B cell (primary cell): Measurements from ENCODE around the gene PPP1R2C. TPM values are rescaled to one million over a fixed set of nuclear protein-coding genes. Genes with fewer than 3 reads are reported as not detected.

Source experiments
- ATAC-seq: fragments of 200-7000 bp; cut with Tn5 transposase; one replicate; pipeline ENCODE4 v1.10.0; 2021; ENCODE audit warnings: low read depth, mild to moderate bottlenecking, moderate number of reproducible peaks, moderate library complexity
- CTCF ChIA-PET: fragments of 350-600 bp; sonication (Branson Sonifier 250); formaldehyde crosslinking; loops from one replicate; lab custom pipeline; 2021; ENCODE audit warnings: antibody characterized with exemption, inconsistent platforms; lab: Charles Lee
- POLR2A ChIA-PET: fragments of 350-600 bp; sonication (Branson Sonifier 250); formaldehyde crosslinking; loops from one replicate; lab custom pipeline; 2021; ENCODE audit warnings: antibody characterized with exemption; lab: Charles Lee
- DNase-seq: peaks from one replicate; pipeline ENCODE4 v3.0.0; 2013
- H2AFZ ChIP-seq: 2 replicates; pipeline ENCODE4 v1.6.1; 2012; ENCODE audit warnings: mild to moderate bottlenecking, low read depth, low read length; ENCODE audit not compliant: insufficient read depth, poor library complexity, severe bottlenecking
- H3K27ac ChIP-seq, 2 donors: 1 replicate in 1 of 2; 2 replicates in 1 of 2; pipeline ENCODE4 v1.5.1; 2012 to 2013; ENCODE audit warnings: low read length in 2 of 2, mild to moderate bottlenecking in 2 of 2, moderate library complexity in 1 of 2
- H3K27me3 ChIP-seq, 4 experiments: fragments of 200-600 bp in 1 of 4; sonication (generic) in 1 of 4; replicated peaks in 1 of 4; 1 replicate in 2 of 4; 2 replicates in 2 of 4; pipeline versions ENCODE4 v1.6.1 to v1.7.0; 2013 to 2016; ENCODE audit warnings: low read length in 3 of 4, mild to moderate bottlenecking in 2 of 4, mixed read lengths in 1 of 4, moderate library complexity in 1 of 4; ENCODE audit not compliant: insufficient read depth in 4 of 4, control insufficient read depth in 3 of 4; ENCODE audit errors: control extremely low read depth in 1 of 4
- H3K36me3 ChIP-seq, 2 experiments: replicated peaks in 1 of 2; 1 replicate in 1 of 2; 2 replicates in 1 of 2; pipeline versions ENCODE4 v1.6.1 to v1.7.1; 2013; ENCODE audit warnings: low read length in 1 of 2; ENCODE audit not compliant: insufficient read depth in 2 of 2, control insufficient read depth in 1 of 2; ENCODE audit errors: control extremely low read depth in 1 of 2, extremely low read depth in 1 of 2
- H3K4me1 ChIP-seq, 2 donors: fragments of 200-600 bp in 1 of 2; sonication (generic) in 1 of 2; 1 replicate in 1 of 2; 2 replicates in 1 of 2; pipeline versions ENCODE4 v1.5.1 to v1.6.1; 2013 to 2017; ENCODE audit warnings: low read length in 2 of 2; ENCODE audit not compliant: control insufficient read depth in 2 of 2, insufficient read depth in 2 of 2
- H3K4me2 ChIP-seq: replicated peaks from 2 replicates; pipeline ENCODE3; 2012; ENCODE audit warnings: mild to moderate bottlenecking, low read depth, low read length; ENCODE audit not compliant: poor library complexity, severe bottlenecking
- H3K4me3 ChIP-seq, 5 experiments: fragments of 200-600 bp in 1 of 5; sonication (generic) in 1 of 5; 1 replicate in 3 of 5; 2 replicates in 2 of 5; pipeline versions ENCODE4 v1.5.1 to v1.7.0; 2011 to 2016; ENCODE audit warnings: low read length in 4 of 5, mild to moderate bottlenecking in 4 of 5, low read depth in 2 of 5, control low read depth in 1 of 5, moderate library complexity in 1 of 5; ENCODE audit not compliant: insufficient read depth in 1 of 5; ENCODE audit errors: control extremely low read depth in 1 of 5, extremely low read depth in 1 of 5
- H3K79me2 ChIP-seq: fragments of 200-600 bp; sonication (generic); one replicate; pipeline ENCODE4 v1.6.0; 2016; ENCODE audit warnings: low read length; ENCODE audit not compliant: control insufficient read depth, insufficient read depth
- H3K9ac ChIP-seq: fragments of 200-600 bp; sonication (generic); 2 replicates; pipeline ENCODE4 v1.6.1; 2017; ENCODE audit warnings: mild to moderate bottlenecking, low read length, moderate library complexity
- H3K9me3 ChIP-seq, 3 donors: one replicate each; pipeline versions ENCODE4 v1.6.1 to v1.7.1; 2013; ENCODE audit warnings: low read length in 2 of 3; ENCODE audit not compliant: control insufficient read depth in 2 of 3, insufficient read depth in 1 of 3; ENCODE audit errors: control extremely low read depth in 1 of 3
- H4K20me1 ChIP-seq: 2 replicates; pipeline ENCODE4 v1.6.0; 2012; ENCODE audit warnings: mild to moderate bottlenecking, low read length; ENCODE audit not compliant: insufficient read depth, control insufficient read depth, poor library complexity, severe bottlenecking
- H3K27ac Mint-ChIP-seq: one replicate; pipeline ENCODE4 v1.8.0; 2021; ENCODE audit warnings: mixed read lengths
- H3K27me3 Mint-ChIP-seq: one replicate; pipeline ENCODE4 v1.8.0; 2021; ENCODE audit warnings: mixed read lengths
- H3K4me1 Mint-ChIP-seq: one replicate; pipeline ENCODE4 v1.8.0; 2021; ENCODE audit warnings: mixed read lengths
- H3K4me3 Mint-ChIP-seq: one replicate; pipeline ENCODE4 v1.8.0; 2021; ENCODE audit warnings: mixed read lengths
- H3K9me3 Mint-ChIP-seq: one replicate; pipeline ENCODE4 v1.8.0; 2022; ENCODE audit warnings: mixed read lengths; ENCODE audit not compliant: insufficient read depth
- CTCF ChIP-seq: fragments of 200-600 bp; IDR thresholded peaks from one replicate; pipeline ENCODE4 v1.8.0; 2022; ENCODE audit warnings: antibody characterized with exemption, mild to moderate bottlenecking
- EZH2 ChIP-seq: IDR thresholded peaks from 2 replicates; pipeline ENCODE4 v1.6.1; 2012; ENCODE audit warnings: borderline replicate concordance, low read depth, mild to moderate bottlenecking, moderate library complexity, low read length; ENCODE audit not compliant: insufficient read depth, poor library complexity, severe bottlenecking
- WGBS: methylation state at CpG from one replicate; pipeline ENCODE4 v1.1.5; 2013; ENCODE audit warnings: missing lambda C conversion rate; ENCODE audit not compliant: insufficient coverage; 5-methylcytosine and 5-hydroxymethylcytosine counted together
- intact Hi-C: fragments of 100-400 bp; cut with micrococcal nuclease; formaldehyde crosslinking; loops from one replicate; pipeline ENCODE4 v1.10.0; 2022
- polyA plus RNA-seq: library from polyadenylated mRNA; depleted of rRNA; stranded (reverse); fragments of >200 nt; gene quantifications from 2 replicates; pipeline ENCODE4 v1.2.3, GENCODE V29; 2012
- total RNA-seq, 2 donors: library from RNA; stranded (reverse); fragments of 120-200 nt in 1 of 2; gene quantifications; 1 replicate in 1 of 2; 2 replicates in 1 of 2; pipeline versions ENCODE4 v1.2.3 to v1.2.4, GENCODE V29; 2013 to 2022

The PPP1R2C gene
- total and polyA plus RNA-seq, 2 donors (not counting 1 experiment from before 2014, with no cell fraction given) = 10.6 TPM; not detected in 1

GRCh38 chrX:42748067-42748850 is 29.7 kb downstream of the PPP1R2C start:
- H2AFZ ChIP-seq = no peak overlapping the region
- Mint-ChIP-seq H3K27ac (no peak overlapping the region), H3K4me3 (no peak overlapping the region), H3K4me1 (no peaks in the 10 kb centered on the region), H3K27me3 (no peaks in the 10 kb centered on the region), H3K9me3 (no peaks in the 10 kb centered on the region)
- DNase-seq (no peak), ATAC-seq (no peak)
- no peak overlapping the region for H3K9ac ChIP-seq
- H3K27ac ChIP-seq = no peak overlapping the region
- H3K4me3 ChIP-seq = no peak overlapping the region
- no peak overlapping the region for H3K4me2 ChIP-seq
- no peaks in the 10 kb centered on the region for H3K4me1 ChIP-seq
- ChIA-PET POLR2A (no interaction called here), CTCF (no interaction called here)
- H3K79me2 ChIP-seq = no peaks in the 10 kb centered on the region
- intact Hi-C loops = no loop called here
- H3K27me3 ChIP-seq = no peaks in the 10 kb centered on the region
- H4K20me1 ChIP-seq = no peaks in the 10 kb centered on the region
- H3K9me3 ChIP-seq = no peaks in the 10 kb centered on the region
- H3K36me3 ChIP-seq = no peaks in the 10 kb centered on the region
- no CpG with 5 or more reads among the region's 5 CpGs for WGBS
- TF ChIP-seq CTCF (no peak), EZH2 (no peak)

GRCh38 chrX:42746606-42747005 is 31.4 kb downstream of the PPP1R2C start:
- Mint-ChIP-seq H3K4me3 (no peak overlapping the region), H3K4me1 (peaks cover 1% of the 10 kb centered on the region), H3K27me3 (no peaks in the 10 kb centered on the region), H3K27ac (no peak overlapping the region), H3K9me3 (no peaks in the 10 kb centered on the region)
- no peak overlapping the region for H3K4me3 ChIP-seq
- ChIA-PET CTCF (no interaction called here), POLR2A (no interaction called here)
- H3K36me3 ChIP-seq = no peaks in the 10 kb centered on the region
- ATAC-seq (no peak), DNase-seq (no peak)
- H4K20me1 ChIP-seq = no peaks in the 10 kb centered on the region
- no peaks in the 10 kb centered on the region for H3K9me3 ChIP-seq
- H3K4me1 ChIP-seq = peaks cover 0 to under 1% of the 10 kb centered on the region in 2 donors
- no peak for TF ChIP-seq CTCF
- no peak for TF ChIP-seq EZH2
- no peak overlapping the region for H3K27ac ChIP-seq
- peak overlapping the region; percentile 19 for H2AFZ ChIP-seq
- H3K9ac ChIP-seq = no peak overlapping the region
- no peaks in the 10 kb centered on the region for H3K79me2 ChIP-seq
- intact Hi-C loops = no loop called here
- no peaks in the 10 kb centered on the region for H3K27me3 ChIP-seq
- no CpG with 5 or more reads among the region's 2 CpGs for WGBS
- no peak overlapping the region for H3K4me2 ChIP-seq
